B cell (primary cell): Measurements from ENCODE around the gene EGR2. TPM values are rescaled to one million over a fixed set of nuclear protein-coding genes. Genes with fewer than 3 reads are reported as not detected.

Experiments
- ATAC-seq: fragments of 200-7000 bp; cut with Tn5 transposase; one replicate; pipeline ENCODE4 v1.10.0; 2021; ENCODE audit warnings: low read depth, mild to moderate bottlenecking, moderate number of reproducible peaks, moderate library complexity
- CTCF ChIA-PET: fragments of 350-600 bp; sonication (Branson Sonifier 250); formaldehyde crosslinking; loops from one replicate; lab custom pipeline; 2021; ENCODE audit warnings: antibody characterized with exemption, inconsistent platforms; lab: Charles Lee
- POLR2A ChIA-PET: fragments of 350-600 bp; sonication (Branson Sonifier 250); formaldehyde crosslinking; loops from one replicate; lab custom pipeline; 2021; ENCODE audit warnings: antibody characterized with exemption; lab: Charles Lee
- DNase-seq: peaks from one replicate; pipeline ENCODE4 v3.0.0; 2013
- H2AFZ ChIP-seq: 2 replicates; pipeline ENCODE4 v1.6.1; 2012; ENCODE audit warnings: mild to moderate bottlenecking, low read depth, low read length; ENCODE audit not compliant: insufficient read depth, poor library complexity, severe bottlenecking
- H3K27ac ChIP-seq, 2 donors: 1 replicate in 1 of 2; 2 replicates in 1 of 2; pipeline ENCODE4 v1.5.1; 2012 to 2013; ENCODE audit warnings: low read length in 2 of 2, mild to moderate bottlenecking in 2 of 2, moderate library complexity in 1 of 2
- H3K27me3 ChIP-seq, 4 experiments: fragments of 200-600 bp in 1 of 4; sonication (generic) in 1 of 4; replicated peaks in 1 of 4; 1 replicate in 2 of 4; 2 replicates in 2 of 4; pipeline versions ENCODE4 v1.6.1 to v1.7.0; 2013 to 2016; ENCODE audit warnings: low read length in 3 of 4, mild to moderate bottlenecking in 2 of 4, mixed read lengths in 1 of 4, moderate library complexity in 1 of 4; ENCODE audit not compliant: insufficient read depth in 4 of 4, control insufficient read depth in 3 of 4; ENCODE audit errors: control extremely low read depth in 1 of 4
- H3K36me3 ChIP-seq, 2 experiments: replicated peaks in 1 of 2; 1 replicate in 1 of 2; 2 replicates in 1 of 2; pipeline versions ENCODE4 v1.6.1 to v1.7.1; 2013; ENCODE audit warnings: low read length in 1 of 2; ENCODE audit not compliant: insufficient read depth in 2 of 2, control insufficient read depth in 1 of 2; ENCODE audit errors: control extremely low read depth in 1 of 2, extremely low read depth in 1 of 2
- H3K4me1 ChIP-seq, 2 donors: fragments of 200-600 bp in 1 of 2; sonication (generic) in 1 of 2; 1 replicate in 1 of 2; 2 replicates in 1 of 2; pipeline versions ENCODE4 v1.5.1 to v1.6.1; 2013 to 2017; ENCODE audit warnings: low read length in 2 of 2; ENCODE audit not compliant: control insufficient read depth in 2 of 2, insufficient read depth in 2 of 2
- H3K4me2 ChIP-seq: replicated peaks from 2 replicates; pipeline ENCODE3; 2012; ENCODE audit warnings: mild to moderate bottlenecking, low read depth, low read length; ENCODE audit not compliant: poor library complexity, severe bottlenecking
- H3K4me3 ChIP-seq, 5 experiments: fragments of 200-600 bp in 1 of 5; sonication (generic) in 1 of 5; 1 replicate in 3 of 5; 2 replicates in 2 of 5; pipeline versions ENCODE4 v1.5.1 to v1.7.0; 2011 to 2016; ENCODE audit warnings: low read length in 4 of 5, mild to moderate bottlenecking in 4 of 5, low read depth in 2 of 5, control low read depth in 1 of 5, moderate library complexity in 1 of 5; ENCODE audit not compliant: insufficient read depth in 1 of 5; ENCODE audit errors: control extremely low read depth in 1 of 5, extremely low read depth in 1 of 5
- H3K79me2 ChIP-seq: fragments of 200-600 bp; sonication (generic); one replicate; pipeline ENCODE4 v1.6.0; 2016; ENCODE audit warnings: low read length; ENCODE audit not compliant: control insufficient read depth, insufficient read depth
- H3K9ac ChIP-seq: fragments of 200-600 bp; sonication (generic); 2 replicates; pipeline ENCODE4 v1.6.1; 2017; ENCODE audit warnings: mild to moderate bottlenecking, low read length, moderate library complexity
- H3K9me3 ChIP-seq, 3 donors: one replicate each; pipeline versions ENCODE4 v1.6.1 to v1.7.1; 2013; ENCODE audit warnings: low read length in 2 of 3; ENCODE audit not compliant: control insufficient read depth in 2 of 3, insufficient read depth in 1 of 3; ENCODE audit errors: control extremely low read depth in 1 of 3
- H4K20me1 ChIP-seq: 2 replicates; pipeline ENCODE4 v1.6.0; 2012; ENCODE audit warnings: mild to moderate bottlenecking, low read length; ENCODE audit not compliant: insufficient read depth, control insufficient read depth, poor library complexity, severe bottlenecking
- H3K27ac Mint-ChIP-seq: one replicate; pipeline ENCODE4 v1.8.0; 2021; ENCODE audit warnings: mixed read lengths
- H3K27me3 Mint-ChIP-seq: one replicate; pipeline ENCODE4 v1.8.0; 2021; ENCODE audit warnings: mixed read lengths
- H3K4me1 Mint-ChIP-seq: one replicate; pipeline ENCODE4 v1.8.0; 2021; ENCODE audit warnings: mixed read lengths
- H3K4me3 Mint-ChIP-seq: one replicate; pipeline ENCODE4 v1.8.0; 2021; ENCODE audit warnings: mixed read lengths
- H3K9me3 Mint-ChIP-seq: one replicate; pipeline ENCODE4 v1.8.0; 2022; ENCODE audit warnings: mixed read lengths; ENCODE audit not compliant: insufficient read depth
- CTCF ChIP-seq: fragments of 200-600 bp; IDR thresholded peaks from one replicate; pipeline ENCODE4 v1.8.0; 2022; ENCODE audit warnings: antibody characterized with exemption, mild to moderate bottlenecking
- EZH2 ChIP-seq: IDR thresholded peaks from 2 replicates; pipeline ENCODE4 v1.6.1; 2012; ENCODE audit warnings: borderline replicate concordance, low read depth, mild to moderate bottlenecking, moderate library complexity, low read length; ENCODE audit not compliant: insufficient read depth, poor library complexity, severe bottlenecking
- WGBS: methylation state at CpG from one replicate; pipeline ENCODE4 v1.1.5; 2013; ENCODE audit warnings: missing lambda C conversion rate; ENCODE audit not compliant: insufficient coverage; 5-methylcytosine and 5-hydroxymethylcytosine counted together
- intact Hi-C: fragments of 100-400 bp; cut with micrococcal nuclease; formaldehyde crosslinking; loops from one replicate; pipeline ENCODE4 v1.10.0; 2022
- polyA plus RNA-seq: library from polyadenylated mRNA; depleted of rRNA; stranded (reverse); fragments of >200 nt; gene quantifications from 2 replicates; pipeline ENCODE4 v1.2.3, GENCODE V29; 2012
- total RNA-seq, 2 donors: library from RNA; stranded (reverse); fragments of 120-200 nt in 1 of 2; gene quantifications; 1 replicate in 1 of 2; 2 replicates in 1 of 2; pipeline versions ENCODE4 v1.2.3 to v1.2.4, GENCODE V29; 2013 to 2022

The EGR2 gene
- total and polyA plus RNA-seq, 2 donors (not counting 1 experiment from before 2014, with no cell fraction given), result 6.3 to 10.9 TPM

- H3K27ac Mint-ChIP-seq, result no peak overlapping the region
- ATAC-seq (no peak), DNase-seq (no peak)
- Histone ChIP-seq H3K4me3 (peak overlapping the region; percentile 9 to 84 (median 67)), H2AFZ (peak overlapping the region; percentile 87), H3K36me3 (no peaks in the 10 kb centered on the region), H3K9me3 (no peaks in the 10 kb centered on the region), H3K9ac (peak overlapping the region; percentile 79), H3K4me1 (peaks cover 33 to 44% of the 10 kb centered on the region in 2 donors), H4K20me1 (peaks cover 20% of the 10 kb centered on the region), H3K79me2 (peaks cover 23% of the 10 kb centered on the region), H3K27ac (no peak overlapping the region), H3K27me3 (peaks cover 0 to 36% (median 9%) of the 10 kb centered on the region in 4 experiments), H3K4me2 (peak overlapping the region; percentile 100)
- H3K27me3 Mint-ChIP-seq, result peaks cover 7% of the 10 kb centered on the region
- CTCF ChIA-PET, result interaction anchor here (0.8 to 9.3 kb wide), 6 partner anchors 11 to 377 kb away, joined by 3 to 204 read pairs (median 44); partner anchors contain the start of gene ADO
- POLR2A ChIA-PET, result interaction anchor here (3.2 kb wide), 2 partner anchors 10 to 35 kb away, joined by 11 to 18 read pairs; partner anchors contain the start of gene ADO
- 3% methylated on average over 44 of the region's 54 CpGs for WGBS
- no peak for TF ChIP-seq EZH2
- H3K4me3 Mint-ChIP-seq, result peak overlapping the region; percentile 100
- no peaks in the 10 kb centered on the region for H3K9me3 Mint-ChIP-seq
- intact Hi-C loops, result loop anchor here (5.0 to 10.0 kb wide), 5 partner anchors 83 to 913 kb away; partner anchors contain the start of genes ARID5B and RTKN2
- peaks cover 64% of the 10 kb centered on the region for H3K4me1 Mint-ChIP-seq
These were observed 1.3 kb downstream of the EGR2 start for GRCh38 chr10:62814756-62815380.

- Histone ChIP-seq H4K20me1 (peaks cover 20% of the 10 kb centered on the region), H3K9ac (no peak overlapping the region), H3K9me3 (no peaks in the 10 kb centered on the region), H3K27me3 (peaks cover 0 to 27% (median 3%) of the 10 kb centered on the region in 4 experiments), H3K79me2 (peaks cover 23% of the 10 kb centered on the region), H3K4me3 (peak overlapping the region in 1 of 5 experiments; percentile 72), H2AFZ (no peak overlapping the region), H3K4me2 (peak overlapping the region; percentile 100), H3K4me1 (peaks cover 28 to 41% of the 10 kb centered on the region in 2 donors), H3K36me3 (no peaks in the 10 kb centered on the region), H3K27ac (no peak overlapping the region)
- ATAC-seq, result no peak
- CTCF ChIA-PET, result interaction anchor here (0.8 to 9.3 kb wide), 4 partner anchors 107 to 376 kb away, joined by 3 to 204 read pairs (median 34); no protein-coding TSS in a partner anchor
- intact Hi-C loops, result loop anchor here (10.0 kb wide), 1 partner anchor 451 kb away; no protein-coding TSS in a partner anchor
- POLR2A ChIA-PET, result no interaction called here
- H3K27ac Mint-ChIP-seq, result no peak overlapping the region
- peaks cover 5% of the 10 kb centered on the region for H3K27me3 Mint-ChIP-seq
- peak; percentile 11 for DNase-seq
- H3K9me3 Mint-ChIP-seq, result no peaks in the 10 kb centered on the region
- peak overlapping the region; percentile 100 for H3K4me3 Mint-ChIP-seq
- WGBS, result 90% methylated on average over 5 of the region's 5 CpGs
- peaks cover 62% of the 10 kb centered on the region for H3K4me1 Mint-ChIP-seq
- TF ChIP-seq CTCF (no peak), EZH2 (no peak)
These were observed 2.2 kb downstream of the EGR2 start for GRCh38 chr10:62813981-62814380.
